ENCODE data around the gene PNMA6F.

DNA sequence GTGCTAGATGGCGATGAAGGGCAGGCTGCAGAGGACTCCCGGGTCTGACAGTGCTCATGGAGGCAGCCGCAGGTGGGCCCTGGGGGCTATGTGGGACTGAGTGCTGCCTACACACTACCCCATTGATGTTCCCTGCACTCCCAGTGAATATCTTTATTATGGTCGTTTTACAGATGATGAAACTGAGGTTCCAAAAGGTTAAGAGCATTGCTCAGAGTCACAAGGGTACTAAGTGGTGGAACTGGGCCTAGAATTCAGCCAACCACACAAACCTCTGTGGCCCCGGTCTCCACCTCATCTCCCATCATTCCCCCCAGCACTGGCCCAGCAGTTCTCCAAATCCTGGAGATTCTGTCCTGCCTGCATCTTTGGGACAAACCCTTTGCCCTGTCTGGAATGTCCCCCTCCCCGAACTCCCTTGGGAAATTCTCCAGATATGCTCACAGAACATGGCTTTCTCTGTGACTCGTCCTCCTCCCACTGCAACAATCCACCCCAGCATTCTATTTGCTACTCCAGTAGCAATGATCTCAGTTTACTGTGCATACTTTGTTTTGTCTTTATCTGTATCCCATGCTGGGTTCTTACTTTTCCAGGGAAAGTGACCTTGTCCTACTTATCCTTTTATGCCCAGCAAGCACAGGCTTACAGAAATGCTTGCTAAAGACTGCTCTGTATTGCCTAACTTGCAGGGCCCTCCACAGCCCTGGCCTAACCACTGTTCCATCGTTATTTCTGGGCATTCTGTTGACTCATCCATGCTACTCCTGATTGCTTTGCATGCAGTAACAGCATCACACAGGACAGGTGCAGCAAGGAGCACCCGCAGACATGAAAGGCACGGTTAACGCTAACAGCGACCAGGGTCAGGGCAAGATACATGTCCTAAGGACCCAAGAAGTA lies 14.0 kb downstream of the PNMA6F start:
- TF ChIP-seq, protein P1, sequence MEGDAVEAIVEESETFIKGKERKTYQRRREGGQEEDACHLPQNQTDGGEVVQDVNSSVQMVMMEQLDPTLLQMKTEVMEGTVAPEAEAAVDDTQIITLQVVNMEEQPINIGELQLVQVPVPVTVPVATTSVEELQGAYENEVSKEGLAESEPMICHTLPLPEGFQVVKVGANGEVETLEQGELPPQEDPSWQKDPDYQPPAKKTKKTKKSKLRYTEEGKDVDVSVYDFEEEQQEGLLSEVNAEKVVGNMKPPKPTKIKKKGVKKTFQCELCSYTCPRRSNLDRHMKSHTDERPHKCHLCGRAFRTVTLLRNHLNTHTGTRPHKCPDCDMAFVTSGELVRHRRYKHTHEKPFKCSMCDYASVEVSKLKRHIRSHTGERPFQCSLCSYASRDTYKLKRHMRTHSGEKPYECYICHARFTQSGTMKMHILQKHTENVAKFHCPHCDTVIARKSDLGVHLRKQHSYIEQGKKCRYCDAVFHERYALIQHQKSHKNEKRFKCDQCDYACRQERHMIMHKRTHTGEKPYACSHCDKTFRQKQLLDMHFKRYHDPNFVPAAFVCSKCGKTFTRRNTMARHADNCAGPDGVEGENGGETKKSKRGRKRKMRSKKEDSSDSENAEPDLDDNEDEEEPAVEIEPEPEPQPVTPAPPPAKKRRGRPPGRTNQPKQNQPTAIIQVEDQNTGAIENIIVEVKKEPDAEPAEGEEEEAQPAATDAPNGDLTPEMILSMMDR (IDR thresholded peaks at IDR 0.05), result no peak
- TF ChIP-seq EZH2phosphoT487 (IDR thresholded peaks at IDR 0.05) (no peak), EZH2 (IDR thresholded peaks at IDR 0.05) (no peak)

All from neural progenitor cell (in vitro differentiated cells).